ENCODE results near the gene SYT7.

DNA sequence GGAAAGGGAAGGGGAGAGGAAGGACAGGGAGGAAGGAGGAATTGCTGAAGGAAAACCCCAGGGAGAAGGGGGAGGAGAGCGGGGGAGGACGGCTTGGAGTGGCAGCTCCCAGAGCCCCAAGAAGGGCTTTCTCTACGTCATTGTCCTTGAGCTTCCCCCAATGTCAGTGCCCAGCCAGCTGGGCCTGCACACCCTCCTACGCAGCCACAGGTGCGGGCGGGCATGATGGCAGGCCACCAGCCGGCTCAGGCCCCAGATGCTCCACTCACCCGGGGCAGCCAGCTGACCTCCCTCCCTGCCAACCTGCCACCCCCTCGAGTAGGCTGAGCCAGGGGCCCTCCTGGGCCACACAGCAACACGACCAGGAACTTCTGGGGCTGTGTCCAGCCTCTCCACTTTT is 11.2 kb downstream of the SYT7 start:
- TF ChIP-seq, protein P1, sequence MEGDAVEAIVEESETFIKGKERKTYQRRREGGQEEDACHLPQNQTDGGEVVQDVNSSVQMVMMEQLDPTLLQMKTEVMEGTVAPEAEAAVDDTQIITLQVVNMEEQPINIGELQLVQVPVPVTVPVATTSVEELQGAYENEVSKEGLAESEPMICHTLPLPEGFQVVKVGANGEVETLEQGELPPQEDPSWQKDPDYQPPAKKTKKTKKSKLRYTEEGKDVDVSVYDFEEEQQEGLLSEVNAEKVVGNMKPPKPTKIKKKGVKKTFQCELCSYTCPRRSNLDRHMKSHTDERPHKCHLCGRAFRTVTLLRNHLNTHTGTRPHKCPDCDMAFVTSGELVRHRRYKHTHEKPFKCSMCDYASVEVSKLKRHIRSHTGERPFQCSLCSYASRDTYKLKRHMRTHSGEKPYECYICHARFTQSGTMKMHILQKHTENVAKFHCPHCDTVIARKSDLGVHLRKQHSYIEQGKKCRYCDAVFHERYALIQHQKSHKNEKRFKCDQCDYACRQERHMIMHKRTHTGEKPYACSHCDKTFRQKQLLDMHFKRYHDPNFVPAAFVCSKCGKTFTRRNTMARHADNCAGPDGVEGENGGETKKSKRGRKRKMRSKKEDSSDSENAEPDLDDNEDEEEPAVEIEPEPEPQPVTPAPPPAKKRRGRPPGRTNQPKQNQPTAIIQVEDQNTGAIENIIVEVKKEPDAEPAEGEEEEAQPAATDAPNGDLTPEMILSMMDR (IDR thresholded peaks at IDR 0.05): no peak
- no peak for TF ChIP-seq POLR2A (IDR thresholded peaks at IDR 0.05)
